CD4-positive, alpha-beta T cell treated with Interleukin-12 subunit alpha and Interleukin-12 subunit beta, for 1 hour (primary cell): ENCODE measurements around the gene PEAK3.
A peak's percentile ranks its signal among the peaks of the same experiment; 100 is the strongest.

Experiments
- DNase-seq: peaks from one replicate; pipeline ENCODE4 v3.0.0-alpha.2; 2020

Gene PEAK3

DNA sequence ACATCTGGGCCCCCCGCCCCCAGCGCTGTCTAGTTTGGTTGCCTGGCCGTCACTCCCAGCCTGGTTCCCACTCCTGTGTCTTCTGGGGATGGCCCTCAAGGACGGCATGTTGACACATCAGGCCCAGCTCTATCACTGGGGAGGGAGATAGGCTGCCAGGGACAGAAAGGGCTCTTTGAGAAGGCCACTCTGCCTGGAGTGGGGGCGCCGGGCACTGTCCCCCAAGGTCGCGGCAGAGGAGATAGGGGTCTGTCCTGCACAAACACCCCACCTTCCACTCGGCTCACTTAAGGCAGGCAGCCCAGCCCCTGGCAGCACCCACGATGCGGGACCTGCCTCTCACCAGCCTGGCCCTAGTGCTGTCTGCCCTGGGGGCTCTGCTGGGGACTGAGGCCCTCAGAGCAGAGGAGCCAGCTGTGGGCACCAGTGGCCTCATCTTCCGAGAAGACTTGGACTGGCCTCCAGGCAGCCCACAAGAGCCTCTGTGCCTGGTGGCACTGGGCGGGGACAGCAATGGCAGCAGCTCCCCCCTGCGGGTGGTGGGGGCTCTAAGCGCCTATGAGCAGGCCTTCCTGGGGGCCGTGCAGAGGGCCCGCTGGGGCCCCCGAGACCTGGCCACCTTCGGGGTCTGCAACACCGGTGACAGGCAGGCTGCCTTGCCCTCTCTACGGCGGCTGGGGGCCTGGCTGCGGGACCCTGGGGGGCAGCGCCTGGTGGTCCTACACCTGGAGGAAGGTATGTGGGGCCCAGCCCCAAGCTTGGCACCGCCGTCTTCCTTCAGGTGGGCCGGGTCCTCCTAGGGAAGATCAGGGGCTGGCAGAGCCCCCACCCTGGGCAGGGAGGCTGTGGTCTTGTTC is 32.7 kb downstream of the PEAK3 start, which contains the start of gene AMH:
Gene AMH, plus strand, starts transcription at position 314 of the 857 bp plus-strand sequence. Its CDS starts 10 bp downstream, at position 324.
- DNase-seq, result no peak

DNA sequence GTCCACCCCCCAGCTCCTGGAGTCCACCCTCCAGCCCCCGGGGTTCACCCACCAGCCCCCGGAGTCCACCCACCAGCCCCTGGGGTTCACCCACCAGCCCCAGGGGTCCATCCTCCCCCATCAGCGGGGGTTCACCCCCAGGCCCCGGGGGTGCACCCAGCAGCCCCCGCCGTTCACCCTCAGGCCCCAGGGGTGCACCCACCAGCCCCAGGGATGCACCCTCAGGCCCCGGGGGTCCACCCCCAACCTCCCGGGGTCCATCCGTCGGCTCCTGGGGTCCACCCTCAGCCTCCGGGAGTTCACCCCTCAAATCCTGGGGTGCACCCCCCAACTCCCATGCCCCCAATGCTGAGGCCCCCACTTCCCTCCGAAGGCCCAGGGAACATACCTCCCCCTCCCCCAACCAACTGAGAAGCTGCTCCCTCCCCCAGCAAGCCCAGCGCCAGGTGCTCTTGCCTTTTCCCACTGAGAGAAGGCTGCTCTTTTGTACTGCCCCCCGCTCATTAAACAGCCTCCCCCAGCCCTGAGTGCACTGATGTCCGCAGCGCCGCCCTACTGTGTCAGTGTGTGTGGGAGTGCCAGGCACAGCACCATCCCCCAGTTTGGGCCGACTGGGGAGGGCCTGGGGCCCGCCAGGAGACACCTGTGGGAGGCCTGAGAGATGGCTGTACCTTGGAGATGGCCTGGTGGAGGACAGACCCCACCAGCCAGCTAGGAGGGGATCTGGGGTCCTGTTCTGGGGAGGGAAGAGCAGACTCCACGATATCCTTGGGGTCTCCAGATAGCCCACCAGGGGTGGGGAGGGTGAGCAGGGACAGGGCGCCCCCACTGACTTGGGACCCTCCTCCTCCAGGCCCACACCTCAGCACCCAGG is 33.6 kb downstream of the PEAK3 start:
- no peak for DNase-seq

DNA sequence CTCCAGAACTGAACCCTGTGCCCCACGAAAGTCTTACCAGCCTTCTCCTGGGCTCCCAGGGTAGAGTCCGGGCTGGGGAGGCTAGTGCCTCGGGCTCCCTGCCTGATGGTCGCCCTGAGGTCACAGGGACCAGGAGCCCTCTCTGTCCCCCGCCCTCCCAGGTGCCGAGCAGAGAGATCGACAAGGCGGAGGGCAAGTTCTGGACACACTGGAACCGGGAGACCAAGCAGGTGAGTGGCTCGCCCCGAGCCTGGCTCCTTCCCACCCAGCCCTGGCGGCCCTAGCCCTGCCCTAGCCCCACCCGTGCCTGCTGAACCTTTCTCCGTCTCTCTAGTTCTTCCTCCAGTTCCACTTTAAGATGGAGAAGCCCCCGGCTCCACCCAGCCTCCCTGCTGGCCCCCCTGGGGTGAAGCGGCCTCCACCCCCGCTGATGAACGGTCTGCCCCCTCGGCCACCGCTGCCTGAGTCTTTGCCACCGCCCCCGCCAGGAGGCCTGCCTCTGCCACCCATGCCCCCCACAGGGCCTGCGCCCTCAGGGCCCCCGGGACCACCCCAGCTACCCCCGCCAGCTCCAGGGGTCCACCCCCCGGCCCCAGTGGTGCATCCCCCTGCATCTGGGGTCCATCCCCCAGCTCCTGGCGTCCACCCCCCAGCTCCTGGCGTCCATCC is 34.4 kb downstream of the PEAK3 start:
- no peak for DNase-seq

DNA sequence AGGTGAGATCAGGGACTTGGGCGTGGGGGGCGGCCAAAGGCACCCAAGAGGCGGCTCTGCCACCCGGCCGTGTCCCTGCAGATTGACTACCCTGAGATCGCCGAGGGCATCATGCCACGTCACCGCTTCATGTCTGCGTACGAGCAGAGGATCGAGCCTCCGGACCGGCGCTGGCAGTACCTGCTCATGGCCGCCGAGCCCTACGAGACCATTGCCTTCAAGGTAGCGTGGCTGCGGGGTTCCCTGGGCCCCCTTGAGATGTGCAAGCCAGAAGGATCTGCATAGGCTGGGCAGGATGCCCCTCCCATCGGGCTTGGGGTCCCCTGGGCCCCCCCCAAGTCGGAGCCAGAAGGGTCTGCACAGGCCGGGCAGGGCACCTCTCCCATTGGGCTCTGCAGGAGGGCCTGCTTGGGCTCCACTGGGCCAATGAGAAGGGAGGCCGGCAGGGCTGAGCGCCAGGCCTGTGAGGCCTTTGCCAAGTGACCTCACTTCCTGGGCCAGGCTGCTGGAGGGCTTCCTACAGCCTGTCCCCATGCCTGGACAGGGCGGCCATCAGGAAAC is 35.1 kb downstream of the PEAK3 start:
- no peak for DNase-seq

DNA sequence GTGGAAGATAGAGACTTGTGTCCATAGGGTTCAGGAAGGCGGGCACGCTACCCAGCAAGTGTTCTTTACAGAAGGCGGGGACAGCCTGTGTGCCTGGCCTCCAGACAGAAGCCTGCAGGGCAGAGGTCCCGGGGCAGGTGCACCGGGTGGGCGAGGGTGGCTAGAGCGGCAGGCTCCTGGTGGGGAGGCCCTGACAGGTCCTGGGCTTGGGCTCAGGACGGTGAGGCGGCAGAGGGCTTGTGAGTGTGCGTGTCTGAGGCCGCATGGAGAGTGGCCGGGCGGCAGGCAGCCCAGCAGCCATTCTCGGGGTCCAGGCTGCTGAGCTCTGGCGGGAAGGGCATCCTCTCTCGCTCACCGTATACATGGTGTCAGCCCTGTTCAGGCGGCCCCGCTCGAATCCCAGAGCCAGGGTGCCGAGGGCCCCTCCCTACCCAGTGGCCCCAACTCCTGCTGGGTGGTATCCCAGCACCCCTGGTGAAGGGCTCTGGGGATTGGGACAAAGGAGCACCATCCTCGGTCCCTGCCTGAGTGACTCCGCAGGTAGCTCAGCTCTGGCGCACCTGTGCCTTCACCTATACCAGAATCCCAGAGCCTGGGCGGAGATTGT is 35.9 kb downstream of the PEAK3 start:
- DNase-seq, result no peak

DNA sequence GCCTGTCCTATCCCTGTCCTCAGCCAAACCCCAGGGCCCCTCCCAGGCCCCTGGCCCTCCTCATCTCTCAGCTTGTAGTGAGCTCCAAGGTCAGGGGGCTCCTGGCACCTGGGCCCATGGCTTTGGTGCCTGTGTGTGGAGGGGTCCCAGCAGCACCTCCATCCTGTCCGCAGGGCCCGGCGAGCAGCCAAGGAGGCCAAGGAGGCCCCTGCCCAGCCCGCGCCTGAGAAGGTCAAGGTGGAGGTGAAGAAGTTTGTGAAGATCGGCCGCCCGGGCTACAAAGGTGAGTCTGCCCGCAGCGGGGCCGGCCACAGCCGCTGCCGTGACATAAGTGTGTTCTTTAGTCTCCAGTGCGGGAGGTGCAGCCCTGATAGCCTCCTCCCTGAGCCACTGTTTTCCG is 36.7 kb downstream of the PEAK3 start:
- no peak for DNase-seq

DNA sequence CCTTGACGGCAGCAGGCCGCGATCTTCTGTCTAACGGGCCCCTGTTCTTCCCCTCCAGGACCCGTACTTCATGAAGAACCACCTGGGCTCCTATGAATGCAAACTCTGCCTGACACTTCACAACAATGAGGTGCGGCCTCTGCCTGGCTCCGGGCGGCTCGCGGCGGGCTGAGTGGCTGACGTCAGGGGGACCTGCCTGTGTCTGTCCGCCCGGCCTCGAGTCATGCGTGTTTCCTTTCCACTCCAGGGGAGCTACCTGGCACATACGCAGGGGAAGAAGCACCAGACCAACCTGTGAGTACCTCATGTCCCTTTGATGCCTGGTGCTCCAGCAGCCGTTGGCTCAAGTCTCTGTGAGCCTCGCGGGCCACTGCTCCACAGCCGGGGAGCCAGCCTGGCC is 37.5 kb downstream of the PEAK3 start:
- no peak for DNase-seq

DNA sequence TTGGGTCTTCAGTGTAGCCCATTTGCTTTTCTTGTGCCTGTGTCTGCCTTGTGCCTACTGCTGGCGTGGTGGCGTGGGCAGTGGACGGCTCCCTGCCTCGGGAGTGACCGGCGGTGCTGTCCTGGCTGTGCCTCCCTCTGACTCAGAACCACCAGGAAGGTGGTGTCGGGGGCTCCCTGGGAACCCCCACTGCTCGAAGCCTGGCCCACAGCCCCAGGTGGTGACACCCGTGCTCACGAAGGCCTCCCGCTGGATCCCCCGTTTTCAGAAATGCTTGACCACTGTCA is 37.9 kb downstream of the PEAK3 start:
- no peak for DNase-seq

DNA sequence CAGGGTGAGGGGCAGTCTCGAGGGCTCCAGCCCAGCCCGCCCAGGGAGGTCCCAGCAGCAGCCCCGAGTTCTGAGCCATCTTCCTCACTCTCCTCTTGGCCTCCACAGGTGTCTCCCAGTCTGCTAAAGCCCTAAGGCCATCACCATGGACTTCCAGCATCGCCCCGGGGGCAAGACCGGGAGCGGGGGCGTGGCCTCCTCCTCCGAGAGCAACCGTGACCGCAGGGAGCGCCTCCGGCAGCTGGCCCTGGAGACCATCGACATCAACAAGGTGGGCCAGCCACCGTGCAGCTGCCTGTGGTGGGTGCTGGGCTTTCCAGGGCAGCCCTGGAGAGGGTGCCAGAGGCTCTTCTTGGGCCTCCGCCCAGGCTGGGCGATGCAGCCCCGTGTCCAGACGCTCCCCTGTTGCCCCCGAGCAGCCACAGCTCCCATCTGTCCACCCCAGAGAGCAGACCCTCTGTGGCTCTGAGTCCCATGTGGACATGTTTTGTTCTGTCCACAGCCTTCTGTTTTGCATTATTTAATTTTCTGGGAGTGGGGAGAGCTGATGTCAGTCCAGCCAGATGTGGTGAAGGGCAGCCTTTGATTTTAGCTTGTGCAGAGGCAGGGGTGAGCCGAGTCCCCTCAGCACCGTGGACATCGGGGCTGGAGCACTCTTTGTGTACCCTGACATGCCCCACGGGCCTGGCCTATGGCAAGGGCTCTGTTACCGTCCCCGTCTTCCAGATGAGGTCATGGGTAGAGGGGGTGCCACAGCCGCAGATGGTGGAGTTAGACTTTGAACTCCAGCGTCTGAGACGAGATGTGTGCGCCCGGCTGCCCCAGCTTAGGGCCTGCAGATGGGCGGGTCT is 38.5 kb downstream of the PEAK3 start:
- DNase-seq, result no peak

DNA sequence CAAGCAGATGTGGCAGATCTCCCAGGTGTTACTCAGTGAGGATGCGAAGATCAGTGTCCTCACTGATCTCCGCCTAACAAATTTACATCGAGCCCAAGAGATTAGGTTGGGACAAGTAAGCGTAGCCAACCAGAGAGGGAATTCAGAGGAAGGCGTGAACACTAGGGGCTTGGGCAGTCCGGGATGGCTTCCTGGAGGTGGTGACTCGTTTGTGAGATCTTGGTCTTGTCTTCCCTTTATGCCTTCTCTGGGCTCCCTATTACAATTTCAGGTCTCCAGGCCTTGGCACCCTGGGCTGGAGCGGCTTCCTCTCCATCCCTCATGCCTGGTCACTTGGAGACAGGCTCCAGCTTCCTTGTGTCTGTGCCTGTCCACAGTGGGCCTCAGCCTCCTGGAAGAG is 39.2 kb downstream of the PEAK3 start:
- no peak for DNase-seq

DNA sequence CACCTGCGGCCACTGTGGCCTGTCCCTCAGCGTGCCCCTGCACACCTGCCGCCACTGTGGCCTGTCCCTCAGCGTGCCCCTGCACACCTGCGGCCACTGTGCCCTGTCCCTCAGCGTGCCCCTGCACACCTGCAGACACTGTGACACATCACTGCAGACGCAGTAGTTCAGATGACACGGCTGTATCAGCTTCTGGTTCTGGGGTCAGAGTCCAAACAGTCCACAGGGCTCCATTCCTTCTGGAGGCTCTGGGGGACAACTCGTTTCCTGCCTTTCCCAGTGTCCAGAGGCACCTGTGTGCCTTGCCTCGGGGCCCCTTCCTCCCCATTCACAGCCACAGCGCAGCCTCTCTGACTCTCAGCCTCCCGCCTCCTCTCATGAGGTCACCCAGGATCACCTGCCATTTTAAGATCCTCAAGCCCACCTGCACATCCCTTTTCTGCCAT is 39.9 kb downstream of the PEAK3 start:
- DNase-seq, result no peak

DNA sequence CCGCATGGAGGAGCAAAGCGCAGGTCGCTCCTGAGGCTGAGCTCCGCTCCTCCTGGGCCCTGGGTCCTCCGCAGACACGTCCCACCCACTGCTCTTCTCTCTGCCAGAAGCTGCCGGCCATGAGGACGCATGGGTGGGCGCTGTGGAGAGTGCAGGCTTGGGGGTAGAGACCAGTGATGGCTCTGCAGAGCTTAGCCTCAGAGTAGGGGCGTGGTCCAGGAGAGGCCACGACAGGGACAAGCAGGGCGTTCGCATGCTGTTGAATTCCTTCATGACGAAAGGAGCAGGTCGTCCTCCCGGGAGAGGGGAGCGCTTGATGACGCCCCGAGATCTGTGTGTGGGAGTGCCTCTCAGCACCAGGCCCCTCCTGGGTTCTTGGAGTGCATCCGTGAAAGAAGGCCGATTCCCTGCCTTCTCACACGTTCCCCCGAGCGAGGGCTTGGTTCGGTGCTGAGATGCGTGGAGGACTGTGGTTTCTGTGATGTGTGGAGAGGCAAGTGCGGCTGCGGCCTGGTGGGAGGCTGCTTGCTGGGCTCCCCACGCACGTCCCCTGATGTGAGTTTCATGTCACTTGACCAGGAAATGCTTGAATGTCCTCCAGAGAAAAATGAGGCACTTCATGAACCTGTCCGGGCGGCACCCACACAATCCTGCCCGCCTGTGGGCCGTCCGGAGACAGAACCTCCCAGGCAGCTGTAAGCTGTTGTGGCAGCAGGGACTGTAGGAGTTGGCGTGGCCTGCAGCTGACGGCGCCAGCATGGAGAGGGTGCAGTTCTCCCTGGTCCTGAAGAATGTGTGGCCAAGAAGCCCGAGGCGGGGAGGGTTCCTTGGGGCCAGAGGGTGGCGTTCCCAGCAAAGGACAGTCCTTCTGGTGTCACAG is 40.9 kb downstream of the PEAK3 start:
- no peak for DNase-seq

DNA sequence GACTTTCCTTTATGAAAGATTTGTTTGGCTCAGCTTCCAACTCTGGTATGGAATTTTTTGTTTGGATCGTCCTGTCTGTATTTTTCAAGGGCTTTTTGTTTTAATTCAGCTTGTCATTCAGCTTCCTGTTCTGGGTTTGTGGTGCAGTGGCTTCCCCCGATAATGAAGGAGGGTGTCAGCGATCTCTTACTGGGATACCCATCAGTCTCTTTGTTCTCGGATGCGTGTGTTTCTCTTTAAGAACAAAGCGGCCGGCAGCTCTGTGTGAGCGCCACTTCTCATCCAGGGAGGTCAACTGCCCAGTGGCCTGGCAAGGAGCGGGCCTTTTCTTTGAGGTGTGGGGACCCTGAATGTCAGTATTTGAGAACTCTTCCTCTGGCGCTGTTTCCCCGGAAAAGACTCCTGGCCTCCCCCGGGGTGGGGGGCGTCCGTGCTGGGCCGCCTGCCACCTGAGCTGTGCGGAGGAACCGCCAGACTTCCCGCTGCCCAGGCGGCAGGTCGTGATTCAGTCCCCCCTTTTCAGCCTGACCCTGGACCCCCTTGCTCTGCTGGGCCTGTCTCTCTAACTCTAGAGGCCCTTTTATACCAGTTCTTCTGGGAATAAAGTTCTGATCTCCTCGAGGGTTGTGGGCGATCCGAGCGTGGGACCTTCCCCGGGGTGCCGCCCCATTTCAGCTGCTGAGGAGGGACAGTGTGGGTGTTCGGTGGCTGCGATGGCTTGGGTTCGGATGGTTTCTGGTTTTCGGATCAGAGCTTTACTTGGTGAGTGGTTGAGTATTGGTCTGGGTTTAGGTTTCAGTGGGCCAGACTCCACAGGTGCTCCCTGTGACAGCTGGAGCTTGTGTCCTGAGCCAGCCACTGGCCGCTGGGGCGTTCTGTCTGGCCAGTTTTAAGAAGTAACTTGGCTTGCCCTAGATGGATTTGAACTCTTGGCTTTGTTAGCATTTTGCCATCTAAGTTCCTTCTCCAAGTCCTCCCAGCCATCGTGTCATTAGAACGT is 41.9 kb downstream of the PEAK3 start:
- peak; percentile 65 for DNase-seq

DNA sequence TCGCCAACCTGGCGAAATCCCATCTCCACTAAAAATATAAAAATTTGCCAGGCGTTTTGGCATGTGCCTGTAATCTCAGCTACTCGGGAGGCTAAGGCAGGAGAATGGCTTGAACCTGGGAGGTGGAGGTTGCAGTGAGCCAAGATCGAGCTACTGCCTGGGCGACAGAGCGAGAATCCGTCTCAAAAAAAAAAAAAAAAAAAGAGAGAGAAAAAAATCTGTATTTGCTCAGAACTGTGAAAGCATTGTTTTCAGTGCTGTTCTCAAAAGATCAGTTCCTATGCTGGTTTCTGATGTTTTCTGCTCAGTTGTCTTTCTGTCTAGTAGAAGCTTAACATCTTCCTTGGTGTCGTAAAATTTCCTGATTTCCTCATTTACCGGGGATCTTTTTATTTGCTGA is 42.8 kb downstream of the PEAK3 start:
- no peak for DNase-seq

DNA sequence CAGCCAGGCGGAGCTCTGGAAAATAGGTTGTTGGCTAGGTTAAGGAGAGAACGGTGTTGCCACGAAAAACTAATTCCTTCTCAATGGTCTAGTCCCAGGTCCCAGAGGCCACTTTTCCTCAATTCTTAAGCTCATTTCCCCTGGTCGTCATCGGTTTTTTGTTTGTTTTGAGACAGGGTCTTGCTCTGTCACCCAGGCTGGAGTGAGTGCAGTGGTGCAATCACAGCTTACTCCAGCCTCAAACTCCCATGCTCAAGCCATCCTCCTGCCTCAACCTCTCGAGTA is 44.2 kb downstream of the PEAK3 start:
- no peak for DNase-seq

DNA sequence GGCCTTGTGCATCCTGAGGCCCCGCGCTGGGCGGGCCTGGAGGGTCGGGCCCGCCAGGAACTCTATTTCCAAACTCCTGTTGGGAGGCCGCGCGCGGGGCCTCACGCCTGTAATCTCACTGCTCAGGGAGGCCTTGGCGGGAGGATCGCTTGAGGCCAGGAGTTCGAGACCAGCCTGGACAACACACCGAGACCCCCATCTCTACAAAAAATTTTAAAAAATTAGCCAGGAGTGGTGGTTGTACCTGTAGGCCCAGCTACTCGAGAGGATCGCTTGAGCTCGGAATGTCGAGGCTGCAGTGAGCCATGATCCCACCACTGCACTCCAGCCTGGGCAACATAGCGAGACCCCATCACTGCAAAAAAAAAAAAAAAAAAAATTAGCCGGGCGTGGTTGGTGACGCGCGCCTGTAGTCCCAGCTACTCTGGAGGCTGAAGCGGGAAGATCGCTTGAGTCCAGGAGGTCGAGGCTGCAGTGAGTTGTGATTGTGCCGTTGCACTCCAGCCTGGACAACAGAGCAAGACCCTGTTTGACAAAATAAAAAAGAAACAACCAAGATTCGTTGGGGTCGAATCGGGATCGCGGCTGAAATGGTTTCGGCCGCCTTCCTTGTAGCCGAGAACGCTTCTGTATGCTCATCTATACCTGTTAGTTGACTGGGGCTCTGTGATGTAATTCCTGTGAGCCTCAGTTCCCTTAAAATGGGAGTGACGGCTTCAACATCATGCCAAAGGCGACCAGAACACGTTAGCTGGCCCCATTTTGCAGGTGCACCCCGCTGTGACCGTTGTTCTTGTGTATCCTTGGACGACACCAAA is 44.7 kb downstream of the PEAK3 start:
- no peak for DNase-seq

DNA sequence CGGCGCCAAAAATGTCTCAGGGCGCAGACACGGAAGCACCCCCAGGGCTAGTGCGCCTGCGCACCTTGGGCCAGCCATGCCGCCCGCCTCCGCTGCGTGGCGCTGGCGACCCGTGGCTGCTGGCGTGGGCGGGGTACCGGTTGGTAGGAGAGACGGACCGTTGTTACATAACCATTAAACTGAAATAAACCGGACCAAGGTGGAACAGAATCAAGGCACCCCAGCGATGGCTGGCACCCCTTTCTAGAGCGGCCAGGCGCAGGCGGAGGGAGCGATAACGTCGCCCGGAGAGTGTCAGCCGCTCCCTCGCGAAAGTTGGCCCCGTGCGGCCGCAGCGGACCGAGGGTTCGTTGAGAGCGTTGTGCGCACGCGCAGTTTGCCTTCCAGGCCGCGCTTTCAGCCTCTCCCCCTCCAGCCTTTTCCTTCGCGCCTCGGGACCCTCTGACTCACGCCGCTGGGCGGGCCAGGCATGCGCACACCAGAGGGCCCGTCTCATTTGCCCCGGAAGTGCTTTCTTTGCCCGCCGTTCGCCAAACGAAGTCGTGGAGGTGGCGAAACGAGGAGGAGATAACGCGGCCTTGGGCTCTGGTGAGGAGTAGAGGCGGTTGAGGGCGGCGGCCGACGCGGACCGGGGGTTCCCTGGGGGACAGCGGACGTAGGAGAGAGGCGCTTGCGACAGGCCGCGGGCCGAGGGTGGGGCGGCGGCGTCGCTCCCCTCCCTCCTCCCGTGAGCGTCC is 45.5 kb downstream of the PEAK3 start, which contains the start of the genes PLEKHJ1 and SF3A2:
Gene PLEKHJ1, minus strand, starts transcription at position 16 of the 737 bp plus-strand sequence. CDS start 81 bp downstream, outside the sequence.
Gene SF3A2, plus strand, starts transcription at position 511 of the 737 bp plus-strand sequence. CDS start 6,595 bp downstream, outside the sequence.
- peak; percentile 98 for DNase-seq

DNA sequence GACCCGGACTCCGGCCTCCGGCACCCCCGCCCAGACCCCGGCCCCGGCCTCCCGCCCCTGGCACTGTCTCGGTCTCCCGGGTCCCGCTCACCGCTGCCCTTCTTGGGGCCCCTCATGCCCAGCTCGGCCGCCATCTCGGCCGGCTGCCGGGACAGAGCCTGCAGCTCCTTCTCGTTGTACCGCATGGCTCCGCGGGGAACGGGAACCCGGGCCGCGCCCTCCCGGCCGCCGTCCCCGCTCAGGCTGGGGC is 46.0 kb downstream of the PEAK3 start:
- DNase-seq, result no peak
